Endodermal cell (in vitro differentiated cells): ENCODE data around the gene ADRB2. TPM values are rescaled to one million over a fixed set of nuclear protein-coding genes. Genes with fewer than 3 reads are reported as not detected.

ENCODE experiments used
- DNase-seq: peaks from one replicate; pipeline ENCODE4 v3.0.0-alpha.2; 2017
- H3K27ac ChIP-seq: 2 replicates; pipeline ENCODE4 v1.5.1; 2013; ENCODE audit warnings: mild to moderate bottlenecking, low read depth, low read length, moderate library complexity
- H3K27me3 ChIP-seq: 2 replicates; pipeline ENCODE4 v1.6.1; 2013; ENCODE audit warnings: mild to moderate bottlenecking, low read length, moderate library complexity; ENCODE audit not compliant: insufficient read depth, control insufficient read depth, poor library complexity, severe bottlenecking
- H3K36me3 ChIP-seq: 2 replicates; pipeline ENCODE4 v1.7.0; 2013; ENCODE audit warnings: mild to moderate bottlenecking, low read length, moderate library complexity; ENCODE audit not compliant: control insufficient read depth, insufficient read depth
- H3K4me1 ChIP-seq: one replicate; pipeline ENCODE4 v1.7.0; 2013; ENCODE audit warnings: low read length; ENCODE audit not compliant: control insufficient read depth, insufficient read depth
- H3K4me3 ChIP-seq: 2 replicates; pipeline ENCODE4 v1.5.1; 2013; ENCODE audit warnings: mild to moderate bottlenecking, low read length, moderate library complexity
- H3K9ac ChIP-seq: 2 replicates; pipeline ENCODE4 v1.6.1; 2013; ENCODE audit warnings: mild to moderate bottlenecking, low read length, moderate library complexity; ENCODE audit not compliant: poor library complexity, severe bottlenecking; ENCODE audit errors: extremely low read depth
- H3K9me3 ChIP-seq: 2 replicates; pipeline ENCODE4 v1.6.1; 2013; ENCODE audit warnings: mild to moderate bottlenecking, low read length, moderate library complexity; ENCODE audit not compliant: control insufficient read depth
- H3K27ac Mint-ChIP-seq: 2 replicates; pipeline ENCODE4 v1.8.0; 2020; ENCODE audit warnings: mixed read lengths
- H3K27me3 Mint-ChIP-seq: 2 replicates; pipeline ENCODE4 v1.8.0; 2021; ENCODE audit warnings: mild to moderate bottlenecking, mixed read lengths; ENCODE audit not compliant: insufficient read depth
- H3K36me3 Mint-ChIP-seq: 2 replicates; pipeline ENCODE4 v1.8.0; 2020; ENCODE audit warnings: low read depth, mixed read lengths
- H3K4me1 Mint-ChIP-seq: 2 replicates; pipeline ENCODE4 v1.8.0; 2020; ENCODE audit warnings: mixed read lengths
- H3K4me3 Mint-ChIP-seq: 2 replicates; pipeline ENCODE4 v1.8.0; 2020; ENCODE audit warnings: mild to moderate bottlenecking, moderate library complexity, mixed read lengths
- H3K9me3 Mint-ChIP-seq: 2 replicates; pipeline ENCODE4 v1.8.0; 2020; ENCODE audit warnings: mild to moderate bottlenecking, mixed read lengths
- CTCF ChIP-seq: fragments of 200-600 bp; sonication (generic); conservative IDR thresholded peaks from 2 replicates; pipeline ENCODE4 v1.5.0; 2021; ENCODE audit warnings: antibody characterized with exemption, mild to moderate bottlenecking
- WGBS, 2 experiments: methylation state at CpG; one replicate each; pipeline versions ENCODE4 v1.1.5 to v1.1.7; 2013; ENCODE audit warnings: missing lambda C conversion rate in 2 of 2, mixed read lengths in 1 of 2; ENCODE audit not compliant: insufficient coverage in 1 of 2, insufficient read length in 1 of 2; 5-methylcytosine and 5-hydroxymethylcytosine counted together
- total RNA-seq, 2 donors: library from RNA; stranded (reverse); fragmentation: NEBNext Ultra II Directional in 1 of 2; extraction: Animal tissue kit (Norgen Biotek cat#: 25700) in 1 of 2; gene quantifications; 2 replicates in 1 of 2; 3 replicates in 1 of 2; pipeline ENCODE4 v1.2.1, GENCODE V29; 2021

Gene ADRB2
- total RNA-seq, 2 donors from 2014 or later: 0.20 to 0.42 TPM

- no peaks in the 10 kb centered on the region for H3K36me3 Mint-ChIP-seq
- peak; percentile 72 for DNase-seq
- Histone ChIP-seq H3K9ac (no peak overlapping the region), H3K4me1 (no peaks in the 10 kb centered on the region), H3K36me3 (no peaks in the 10 kb centered on the region), H3K27me3 (peaks cover 19% of the 10 kb centered on the region), H3K4me3 (no peak overlapping the region), H3K27ac (no peak overlapping the region), H3K9me3 (no peaks in the 10 kb centered on the region)
- no peak overlapping the region for H3K4me3 Mint-ChIP-seq
- TF ChIP-seq CTCF: peak; percentile 85
- no peaks in the 10 kb centered on the region for H3K9me3 Mint-ChIP-seq
- H3K27me3 Mint-ChIP-seq: peaks cover 32% of the 10 kb centered on the region
- H3K27ac Mint-ChIP-seq: no peak overlapping the region
- peaks cover 10% of the 10 kb centered on the region for H3K4me1 Mint-ChIP-seq
- WGBS, 2 experiments: 68 to 76% methylated on average over 4 to 5 of the region's 6 CpGs
These were observed 5.7 kb upstream of the ADRB2 start for GRCh38 chr5:148820461-148821395.

- Histone ChIP-seq H3K9ac (no peak overlapping the region), H3K9me3 (no peaks in the 10 kb centered on the region), H3K36me3 (no peaks in the 10 kb centered on the region), H3K27me3 (peaks cover 39% of the 10 kb centered on the region), H3K27ac (no peak overlapping the region), H3K4me3 (no peak overlapping the region), H3K4me1 (no peaks in the 10 kb centered on the region)
- Mint-ChIP-seq H3K36me3 (no peaks in the 10 kb centered on the region), H3K4me3 (no peak overlapping the region), H3K4me1 (peaks cover 20% of the 10 kb centered on the region), H3K9me3 (no peaks in the 10 kb centered on the region), H3K27ac (no peak overlapping the region), H3K27me3 (peaks cover 59% of the 10 kb centered on the region)
- no peak for TF ChIP-seq CTCF
- DNase-seq: no peak
- WGBS, 2 experiments: 92% methylated on average over 2 of the region's 2 CpGs; no CpG with 5 or more reads in 1 of the 2 experiments
These were observed 2.5 kb upstream of the ADRB2 start for GRCh38 chr5:148823871-148824270.

- peaks cover 39% of the 10 kb centered on the region for H3K27me3 ChIP-seq
- peak overlapping the region; percentile 39 for H3K9ac ChIP-seq
- no peaks in the 10 kb centered on the region for H3K9me3 ChIP-seq
- H3K4me3 Mint-ChIP-seq: peak overlapping the region; percentile 73
- H3K27ac Mint-ChIP-seq: peak overlapping the region; percentile 83
- TF ChIP-seq CTCF: no peak
- H3K4me1 ChIP-seq: peaks cover 2% of the 10 kb centered on the region
- H3K4me3 ChIP-seq: peak overlapping the region; percentile 90
- WGBS, 2 experiments: 6% methylated on average over 9 of the region's 9 CpGs; no CpG with 5 or more reads in 1 of the 2 experiments
- no peaks in the 10 kb centered on the region for H3K36me3 Mint-ChIP-seq
- H3K9me3 Mint-ChIP-seq: no peaks in the 10 kb centered on the region
- no peak overlapping the region for H3K27ac ChIP-seq
- DNase-seq: no peak
- H3K36me3 ChIP-seq: no peaks in the 10 kb centered on the region
- H3K4me1 Mint-ChIP-seq: peaks cover 38% of the 10 kb centered on the region
- peaks cover 61% of the 10 kb centered on the region for H3K27me3 Mint-ChIP-seq
These were observed 727 bp upstream of the ADRB2 start for GRCh38 chr5:148825716-148826052.
